ENCODE measurements around the gene CRYBG1. TPM values are rescaled to one million over a fixed set of nuclear protein-coding genes. Genes with fewer than 3 reads are reported as not detected.

Gene CRYBG1
- polyA plus RNA-seq, 4 donors: 22.1 to 29.8 (median 25.9) TPM

GRCh38 chr6:106619223-106619622 lies 258.7 kb downstream of the CRYBG1 start:
- DNase-seq (ENCODE audit: low read depth in 4 of 4, low spot score in 2 of 4): no peak

GRCh38 chr6:106620931-106621672 lies 260.6 kb downstream of the CRYBG1 start:
- no peak for DNase-seq (ENCODE audit: low read depth in 4 of 4, low spot score in 2 of 4)

Other genes starting within 250 kb of the CRYBG1 start
- gene ATG5, start 35.0 kb upstream of the CRYBG1 start, polyA plus RNA-seq (ENCODE audit: insufficient read length in 4 of 4): 10 to 100 TPM; 43.4 to 56.4 (median 45.8) TPM

All from left renal cortex interstitium (tissue), 4 donors.